Sigmoid colon (tissue), 7 donors: ENCODE measurements around the gene AP2A2. TPM values are rescaled to one million over a fixed set of nuclear protein-coding genes. Genes with fewer than 3 reads are reported as not detected.

Source experiments
- DNase-seq: peaks from one replicate; pipeline ENCODE4 v3.0.0-alpha.2; 2019
- H3K27ac ChIP-seq, 4 donors: fragments of 200-600 bp; sonication (generic); one replicate each; pipeline ENCODE4 v1.5.1; 2016 to 2019; ENCODE audit warnings: mild to moderate bottlenecking in 1 of 4
- H3K27me3 ChIP-seq, 3 donors: fragments of 200-600 bp; sonication (generic); one replicate each; pipeline ENCODE4 v1.5.1; 2019; ENCODE audit warnings: mild to moderate bottlenecking in 1 of 3
- H3K36me3 ChIP-seq, 4 donors: fragments of 200-600 bp; sonication (generic); one replicate each; pipeline ENCODE4 v1.5.1; 2016 to 2019
- H3K4me1 ChIP-seq, 4 donors: fragments of 200-600 bp; sonication (generic); one replicate each; pipeline ENCODE4 v1.5.1; 2017 to 2019
- H3K4me3 ChIP-seq, 4 donors: fragments of 200-600 bp; sonication (generic); one replicate each; pipeline ENCODE4 v1.5.1; 2017 to 2019; ENCODE audit warnings: mild to moderate bottlenecking in 2 of 4, moderate library complexity in 1 of 4
- H3K9me3 ChIP-seq, 4 donors: fragments of 200-600 bp in 3 of 4; sonication (generic) in 3 of 4; one replicate each; pipeline versions ENCODE4 v1.5.1 to v1.6.1; 2013 to 2019
- CTCF ChIP-seq, 4 experiments: fragments of 450-650 bp in 3 of 4; fragments of 200-600 bp in 1 of 4; IDR thresholded peaks; one replicate each; pipeline ENCODE4 v1.5.1; 2016 to 2019; ENCODE audit warnings: antibody characterized with exemption in 4 of 4, mild to moderate bottlenecking in 3 of 4, moderate library complexity in 2 of 4
- EP300 ChIP-seq, 4 donors: sonication (generic); formaldehyde crosslinking; IDR thresholded peaks; one replicate each; pipeline ENCODE4 v1.6.1; 2017; ENCODE audit warnings: antibody characterized with exemption in 4 of 4
- POLR2A ChIP-seq, 2 donors: fragments of 450-650 bp; IDR thresholded peaks; one replicate each; pipeline ENCODE4 v1.6.1; 2016; ENCODE audit warnings: antibody characterized with exemption in 2 of 2, mild to moderate bottlenecking in 2 of 2, moderate library complexity in 2 of 2
- POLR2AphosphoS5 ChIP-seq, 4 donors: sonication (generic); formaldehyde crosslinking; IDR thresholded peaks; one replicate each; pipeline ENCODE4 v1.6.1; 2017; ENCODE audit warnings: antibody characterized with exemption in 4 of 4
- WGBS, 2 donors: extraction: QIAGEN DNeasy Blood & Tissue Kit; methylation state at CpG; one replicate each; pipeline ENCODE4 v1.1.7; 2013; 5-methylcytosine and 5-hydroxymethylcytosine counted together
- intact Hi-C: fragments of 100-400 bp; cut with DNase I; formaldehyde crosslinking; loops from one replicate; pipeline ENCODE4 v1.15.1; 2023
- polyA plus RNA-seq, 3 donors: library from polyadenylated mRNA; stranded (reverse); fragments of 200-250 nt; gene quantifications; one replicate each; pipeline ENCODE4 v1.2.3, GENCODE V29; 2013
- total RNA-seq, 4 donors: library from RNA; depleted of rRNA; stranded (reverse); fragments of >200 nt; gene quantifications; one replicate each; pipeline ENCODE4 v1.1.0, GENCODE V29; 2016
- donor health status: healthy with polysubstance abuse.
- donor health status: Bipolar disorder and iron deficiency.
- donor health status: healthy.

AP2A2 gene
- total and polyA plus RNA-seq, 7 donors: 21.0 to 78.4 (median 47.0) TPM

- peak; percentile 61 for DNase-seq
- intact Hi-C loops: no loop called here
- no peaks in the 10 kb centered on the region for H3K9me3 ChIP-seq
- H3K4me3 ChIP-seq: no peak overlapping the region
- no peak overlapping the region for H3K27ac ChIP-seq
- H3K27me3 ChIP-seq: peaks cover 21 to 62% (median 45%) of the 10 kb centered on the region in 3 donors
- H3K36me3 ChIP-seq: no peaks in the 10 kb centered on the region
- TF ChIP-seq POLR2AphosphoS5 (IDR thresholded peaks at IDR 0.05) (no peak), POLR2A (IDR thresholded peaks at IDR 0.05) (no peak), EP300 (IDR thresholded peaks at IDR 0.05) (no peak), CTCF (IDR thresholded peaks at IDR 0.05) (no peak)
- no peaks in the 10 kb centered on the region for H3K4me1 ChIP-seq
- 77 to 87% methylated on average over 17 of the region's 17 CpGs for WGBS, 2 donors
Measured at GRCh38 chr11:1055109-1055703, 129.5 kb downstream of the AP2A2 start.

- Histone ChIP-seq H3K4me1 (no peaks in the 10 kb centered on the region), H3K9me3 (no peaks in the 10 kb centered on the region), H3K36me3 (no peaks in the 10 kb centered on the region), H3K4me3 (no peak overlapping the region), H3K27me3 (peaks cover 15 to 52% (median 36%) of the 10 kb centered on the region in 3 donors), H3K27ac (no peak overlapping the region)
- intact Hi-C loops: no loop called here
- TF ChIP-seq POLR2AphosphoS5 (IDR thresholded peaks at IDR 0.05): no peak
- TF ChIP-seq POLR2A (IDR thresholded peaks at IDR 0.05): no peak
- no peak for TF ChIP-seq CTCF (IDR thresholded peaks at IDR 0.05)
- TF ChIP-seq EP300 (IDR thresholded peaks at IDR 0.05): no peak
- WGBS, 2 donors: 86 to 89% methylated on average over 46 of the region's 46 CpGs
- peak; percentile 57 for DNase-seq
Measured at GRCh38 chr11:1055990-1056771, 130.5 kb downstream of the AP2A2 start.

GRCh38 chr11:1057806-1058205 is 132.1 kb downstream of the AP2A2 start:
- intact Hi-C loops: no loop called here
- TF ChIP-seq CTCF (IDR thresholded peaks at IDR 0.05): no peak
- no peak for TF ChIP-seq POLR2AphosphoS5 (IDR thresholded peaks at IDR 0.05)
- 93 to 94% methylated on average over 16 of the region's 16 CpGs for WGBS, 2 donors

GRCh38 chr11:1059759-1060158 is 134.1 kb downstream of the AP2A2 start:
- WGBS, 2 donors: 82 to 91% methylated on average over 15 of the region's 15 CpGs
- H3K4me1 ChIP-seq: no peaks in the 10 kb centered on the region
- peaks cover 0 to 3% (median 0%) of the 10 kb centered on the region in 4 donors for H3K9me3 ChIP-seq
- TF ChIP-seq CTCF (IDR thresholded peaks at IDR 0.05) (no peak), POLR2AphosphoS5 (IDR thresholded peaks at IDR 0.05) (no peak), EP300 (IDR thresholded peaks at IDR 0.05) (no peak), POLR2A (IDR thresholded peaks at IDR 0.05) (no peak)
- intact Hi-C loops: no loop called here
- H3K27ac ChIP-seq: no peak overlapping the region
- H3K36me3 ChIP-seq: no peaks in the 10 kb centered on the region
- peaks cover 0 to 16% (median 2%) of the 10 kb centered on the region in 3 donors for H3K27me3 ChIP-seq
- DNase-seq: no peak
- H3K4me3 ChIP-seq: no peak overlapping the region

More at GRCh38 chr11:1057806-1058205, 132.1 kb downstream of the AP2A2 start:
- Histone ChIP-seq H3K27me3 (peaks cover 10 to 36% (median 21%) of the 10 kb centered on the region in 3 donors), H3K27ac (no peak overlapping the region), H3K4me3 (no peak overlapping the region), H3K4me1 (no peaks in the 10 kb centered on the region), H3K36me3 (no peaks in the 10 kb centered on the region), H3K9me3 (peaks cover 0 to 3% (median 0%) of the 10 kb centered on the region in 4 donors)
- DNase-seq: no peak
